HFFc6 (cell line): Measurements from ENCODE around the gene AKAP6. TPM values are rescaled to one million over a fixed set of nuclear protein-coding genes. Genes with fewer than 3 reads are reported as not detected.

Experiments used
- DNase-seq: peaks from one replicate; pipeline ENCODE4 v3.0.0-alpha.2; 2018
- H3K27ac Mint-ChIP-seq: 2 replicates; pipeline ENCODE4 v1.8.0; 2020; ENCODE audit warnings: mild to moderate bottlenecking, mixed read lengths
- H3K27me3 Mint-ChIP-seq: 2 replicates; pipeline ENCODE4 v1.8.0; 2021; ENCODE audit warnings: mild to moderate bottlenecking, moderate library complexity, mixed read lengths; ENCODE audit not compliant: insufficient read depth
- H3K36me3 Mint-ChIP-seq: 2 replicates; pipeline ENCODE4 v1.8.0; 2021; ENCODE audit warnings: low read depth, mixed read lengths
- H3K4me1 Mint-ChIP-seq: 2 replicates; pipeline ENCODE4 v1.8.0; 2020; ENCODE audit warnings: low read depth, mixed read lengths
- H3K4me3 Mint-ChIP-seq: 2 replicates; pipeline ENCODE4 v1.8.0; 2020; ENCODE audit warnings: mild to moderate bottlenecking, moderate library complexity, mixed read lengths
- H3K9me3 Mint-ChIP-seq: 2 replicates; pipeline ENCODE4 v1.8.0; 2020; ENCODE audit warnings: mild to moderate bottlenecking, mixed read lengths
- CTCF ChIP-seq: fragments of 200-600 bp; sonication (generic); IDR thresholded peaks from 2 replicates; pipeline ENCODE4 v1.5.0; 2021; ENCODE audit warnings: antibody characterized with exemption, mild to moderate bottlenecking
- total RNA-seq, 6 experiments: library from RNA; stranded (reverse); fragmentation: NEBNext Ultra II Directional; extraction: Animal tissue kit (Norgen Biotek cat#: 25700); gene quantifications; 2 replicates in 1 of 6; 3 replicates in 5 of 6; pipeline ENCODE4 v1.2.3, GENCODE V29; 2021

Gene AKAP6
- total RNA-seq, 6 experiments from 2014 or later: 6.1 to 9.8 (median 6.5) TPM

- Mint-ChIP-seq H3K4me3 (0 out of 2 replicates have a peak overlapping the region, but pooled peaks have one; percentile 5), H3K36me3 (peaks cover 8% of the 10 kb centered on the region), H3K4me1 (peaks cover 61% of the 10 kb centered on the region), H3K9me3 (no peaks in the 10 kb centered on the region), H3K27ac (peak overlapping the region; percentile 80), H3K27me3 (no peaks in the 10 kb centered on the region)
- TF ChIP-seq CTCF: no peak
- peak; percentile 77 for DNase-seq
These were observed 139.9 kb downstream of the AKAP6 start for GRCh38 chr14:32468955-32469354.

GRCh38 chr14:32469388-32470160, 140.5 kb downstream of the AKAP6 start:
- no peaks in the 10 kb centered on the region for H3K27me3 Mint-ChIP-seq
- peak; percentile 66 for DNase-seq
- H3K9me3 Mint-ChIP-seq: no peaks in the 10 kb centered on the region
- H3K27ac Mint-ChIP-seq: peak overlapping the region; percentile 80
- H3K4me3 Mint-ChIP-seq: no peak overlapping the region
- H3K36me3 Mint-ChIP-seq: peaks cover 8% of the 10 kb centered on the region
- H3K4me1 Mint-ChIP-seq: peaks cover 67% of the 10 kb centered on the region
- TF ChIP-seq CTCF: peak; percentile 85

GRCh38 chr14:32470161-32470715, 141.1 kb downstream of the AKAP6 start:
- Mint-ChIP-seq H3K4me3 (no peak overlapping the region), H3K9me3 (no peaks in the 10 kb centered on the region), H3K36me3 (peaks cover 7% of the 10 kb centered on the region), H3K27me3 (no peaks in the 10 kb centered on the region), H3K27ac (peak overlapping the region; percentile 59), H3K4me1 (peaks cover 74% of the 10 kb centered on the region)
- no peak for TF ChIP-seq CTCF
- DNase-seq: no peak

- TF ChIP-seq CTCF: no peak
- Mint-ChIP-seq H3K27ac (no peak overlapping the region), H3K4me3 (no peak overlapping the region), H3K4me1 (peaks cover 75% of the 10 kb centered on the region), H3K27me3 (no peaks in the 10 kb centered on the region), H3K36me3 (no peaks in the 10 kb centered on the region; the same call in 1 of the 2 replicates), H3K9me3 (no peaks in the 10 kb centered on the region)
- no peak for DNase-seq
These were observed 142.1 kb downstream of the AKAP6 start for GRCh38 chr14:32471181-32471580.

GRCh38 chr14:32472076-32472475, 143.0 kb downstream of the AKAP6 start:
- no peaks in the 10 kb centered on the region for H3K9me3 Mint-ChIP-seq
- TF ChIP-seq CTCF: no peak

More at GRCh38 chr14:32472076-32472475, 143.0 kb downstream of the AKAP6 start:
- peaks cover 84% of the 10 kb centered on the region for H3K4me1 Mint-ChIP-seq
- no peak for DNase-seq
- H3K4me3 Mint-ChIP-seq: peak overlapping the region; percentile 70; the same call in 1 of the 2 replicates
- peak overlapping the region; percentile 89 for H3K27ac Mint-ChIP-seq
- H3K36me3 Mint-ChIP-seq: no peaks in the 10 kb centered on the region; the same call in 1 of the 2 replicates
- H3K27me3 Mint-ChIP-seq: no peaks in the 10 kb centered on the region
